GM18951 (cell line): Measurements from ENCODE around the gene ZBED5.

Experiments used
- POLR2A ChIP-seq: IDR thresholded peaks from 4 replicates; pipeline ENCODE4 v1.6.1; 2011; ENCODE audit warnings: mild to moderate bottlenecking; ENCODE audit not compliant: insufficient read length, insufficient read depth; ENCODE audit errors: extremely low read depth
- in situ Hi-C: fragments of 300-500 bp; cut with MboI; formaldehyde crosslinking; loops from one replicate; pipeline ENCODE4 v1.12.0; 2022; ENCODE audit warnings: low sequenced_read_pairs, mixed read lengths, inconsistent platforms; ENCODE audit not compliant: unreplicated experiment

The ZBED5 gene

GRCh38 chr11:10864688-10865087 is 6.8 kb upstream of the ZBED5 start:
- in situ Hi-C loops = no loop called here
- no peak for TF ChIP-seq POLR2A

GRCh38 chr11:10862446-10862845 is 4.6 kb upstream of the ZBED5 start:
- TF ChIP-seq POLR2A = no peak
- in situ Hi-C loops = no loop called here

- in situ Hi-C loops = no loop called here
- TF ChIP-seq POLR2A = no peak
Observed at GRCh38 chr11:10861799-10862198, 3.9 kb upstream of the ZBED5 start.

- TF ChIP-seq POLR2A = no peak
- in situ Hi-C loops = no loop called here
Observed at GRCh38 chr11:10861047-10861446, 3.2 kb upstream of the ZBED5 start.

GRCh38 chr11:10858439-10859325 is 829 bp upstream of the ZBED5 start:
- in situ Hi-C loops = no loop called here
- no peak for TF ChIP-seq POLR2A

GRCh38 chr11:10857459-10857708 is 469 bp downstream of the ZBED5 start:
- no peak for TF ChIP-seq POLR2A
- in situ Hi-C loops = no loop called here

GRCh38 chr11:10856689-10857458 is 979 bp downstream of the ZBED5 start:
- TF ChIP-seq POLR2A = no peak
- in situ Hi-C loops = no loop called here

- no peak for TF ChIP-seq POLR2A
- in situ Hi-C loops = no loop called here
Observed at GRCh38 chr11:10855295-10855694, 2.6 kb downstream of the ZBED5 start.

GRCh38 chr11:10847960-10848860 is 9.6 kb downstream of the ZBED5 start:
- TF ChIP-seq POLR2A = peak; percentile 27
- in situ Hi-C loops = loop anchor here (10.0 kb wide), 1 partner anchor 1857 kb away; no protein-coding TSS in a partner anchor

- TF ChIP-seq POLR2A = no peak
- in situ Hi-C loops = loop anchor here (10.0 kb wide), 1 partner anchor 1858 kb away; no protein-coding TSS in a partner anchor
Observed at GRCh38 chr11:10846660-10847059, 11.2 kb downstream of the ZBED5 start.

GRCh38 chr11:10845589-10845988 is 12.3 kb downstream of the ZBED5 start:
- no peak for TF ChIP-seq POLR2A
- in situ Hi-C loops = loop anchor here (10.0 kb wide), 1 partner anchor 1859 kb away; no protein-coding TSS in a partner anchor

- in situ Hi-C loops = loop anchor here (10.0 kb wide), 1 partner anchor 1860 kb away; no protein-coding TSS in a partner anchor
Observed at GRCh38 chr11:10844796-10845195, 13.1 kb downstream of the ZBED5 start.

GRCh38 chr11:10844356-10844755 is 13.5 kb downstream of the ZBED5 start:
- no peak for TF ChIP-seq POLR2A
- in situ Hi-C loops = loop anchor here (10.0 kb wide), 1 partner anchor 1860 kb away; no protein-coding TSS in a partner anchor

More at GRCh38 chr11:10844796-10845195, 13.1 kb downstream of the ZBED5 start:
- TF ChIP-seq POLR2A = no peak

- in situ Hi-C loops = no loop called here
- TF ChIP-seq POLR2A = no peak
Observed at GRCh38 chr11:10838881-10839280, 19.0 kb downstream of the ZBED5 start.
